Keratinocyte (primary cell): ENCODE data around the gene IHH. TPM values are rescaled to one million over a fixed set of nuclear protein-coding genes. Genes with fewer than 3 reads are reported as not detected.

Source experiments
- DNase-seq: peaks from one replicate; pipeline ENCODE4 v3.0.0-alpha.2; 2011; ENCODE audit warnings: low read depth, missing footprints, low spot score
- FAIRE-seq: peaks from 2 replicates; lab custom pipeline; 2011; peaks lifted over from hg19 to GRCh38; lab: Jason Lieb, UNC
- H2AFZ ChIP-seq: 2 replicates; pipeline ENCODE4 v1.6.0; 2012; ENCODE audit warnings: low read length, control low read depth, inconsistent platforms; ENCODE audit not compliant: control insufficient read depth
- H3K27ac ChIP-seq: 2 replicates; pipeline ENCODE4 v1.5.1; 2011; ENCODE audit warnings: low read length; ENCODE audit not compliant: control insufficient read depth, insufficient read depth
- H3K27me3 ChIP-seq: 3 replicates; pipeline ENCODE4 v1.6.0; 2011; ENCODE audit warnings: low read length; ENCODE audit not compliant: control insufficient read depth, insufficient read depth; ENCODE audit errors: extremely low read depth
- H3K36me3 ChIP-seq, 2 experiments: 2 replicates in 1 of 2; 3 replicates in 1 of 2; pipeline ENCODE4 v1.5.1; 2011; ENCODE audit warnings: low read length in 2 of 2, mild to moderate bottlenecking in 1 of 2; ENCODE audit not compliant: control insufficient read depth in 2 of 2, insufficient read depth in 2 of 2; ENCODE audit errors: extremely low read depth in 1 of 2
- H3K4me1 ChIP-seq: 3 replicates; pipeline ENCODE4 v1.5.1; 2011; ENCODE audit warnings: low read length; ENCODE audit not compliant: control insufficient read depth, insufficient read depth; ENCODE audit errors: extremely low read depth
- H3K4me2 ChIP-seq: 3 replicates; pipeline ENCODE4 v1.6.0; 2011; ENCODE audit warnings: low read depth, low read length; ENCODE audit not compliant: control insufficient read depth, insufficient read depth; ENCODE audit errors: extremely low read depth
- H3K4me3 ChIP-seq, 3 experiments: fragments of 200-600 bp in 1 of 3; sonication (generic) in 1 of 3; 2 replicates in 2 of 3; 3 replicates in 1 of 3; pipeline ENCODE4 v1.5.1; 2011 to 2016; ENCODE audit warnings: low read length in 3 of 3, mild to moderate bottlenecking in 3 of 3, control low read depth in 2 of 3, inconsistent platforms in 1 of 3, low read depth in 1 of 3, mixed read lengths in 1 of 3, mixed run types in 1 of 3, moderate library complexity in 1 of 3; ENCODE audit not compliant: control insufficient read depth in 2 of 3, insufficient read depth in 2 of 3; ENCODE audit errors: extremely low read depth in 1 of 3
- H3K79me2 ChIP-seq: 2 replicates; pipeline ENCODE4 v1.6.0; 2012; ENCODE audit warnings: low read length; ENCODE audit not compliant: control insufficient read depth, insufficient read depth
- H3K9ac ChIP-seq: 3 replicates; pipeline ENCODE4 v1.6.0; 2011; ENCODE audit warnings: low read length; ENCODE audit not compliant: control insufficient read depth, insufficient read depth; ENCODE audit errors: extremely low read depth
- H3K9me1 ChIP-seq: 3 replicates; pipeline ENCODE4 v1.6.0; 2011; ENCODE audit warnings: low read length; ENCODE audit not compliant: control insufficient read depth, insufficient read depth; ENCODE audit errors: extremely low read depth
- H3K9me3 ChIP-seq: 2 replicates; pipeline ENCODE4 v1.5.1; 2012; ENCODE audit warnings: low read depth, low read length; ENCODE audit not compliant: control insufficient read depth
- H4K20me1 ChIP-seq: 3 replicates; pipeline ENCODE4 v1.6.0; 2011; ENCODE audit warnings: low read length; ENCODE audit not compliant: control insufficient read depth, insufficient read depth; ENCODE audit errors: extremely low read depth
- EZH2 ChIP-seq: IDR thresholded peaks from one replicate; pipeline ENCODE4 v1.6.1; 2012; ENCODE audit warnings: inconsistent platforms, mild to moderate bottlenecking, low read length, moderate library complexity
- dilution Hi-C: fragments of 300-500 bp; cut with MboI; formaldehyde crosslinking; loops from one replicate; pipeline ENCODE4 v1.7.0; 2020; ENCODE audit warnings: low sequenced_read_pairs; ENCODE audit not compliant: extremely low pct_ligation_motif_present
- polyA plus RNA-seq, 5 experiments: library from polyadenylated mRNA; depleted of rRNA in 3 of 5; stranded (reverse) in 3 of 5; stranded (forward) in 1 of 5; unstranded in 1 of 5; fragments of >200 nt; gene quantifications; 1 replicate in 1 of 5; 2 replicates in 3 of 5; 3 replicates in 1 of 5; pipeline versions ENCODE4 v1.2.1 to v1.2.3, GENCODE V29; 2011 to 2012; ENCODE audit warnings: missing spikeins in 2 of 5, low read depth in 1 of 5, low replicate concordance in 1 of 5
- TF ChIP-seq, protein P1 (sequence below), 3 experiments: IDR thresholded peaks in 1 of 3; conservative IDR thresholded peaks in 1 of 3; optimal IDR thresholded peaks in 1 of 3; 2 replicates in 2 of 3; 3 replicates in 1 of 3; pipeline versions ENCODE3 to v1.5.1; 2011; ENCODE audit warnings: low read length in 3 of 3, mild to moderate bottlenecking in 3 of 3, moderate library complexity in 2 of 3, control low read depth in 1 of 3, inconsistent platforms in 1 of 3; ENCODE audit not compliant: insufficient read depth in 2 of 3; ENCODE audit errors: extremely low read depth in 1 of 3

The IHH gene
- polyA plus RNA-seq, 1 donor (not counting 4 experiments of a cell fraction or from before 2014, with no cell fraction given) = not detected

DNA sequence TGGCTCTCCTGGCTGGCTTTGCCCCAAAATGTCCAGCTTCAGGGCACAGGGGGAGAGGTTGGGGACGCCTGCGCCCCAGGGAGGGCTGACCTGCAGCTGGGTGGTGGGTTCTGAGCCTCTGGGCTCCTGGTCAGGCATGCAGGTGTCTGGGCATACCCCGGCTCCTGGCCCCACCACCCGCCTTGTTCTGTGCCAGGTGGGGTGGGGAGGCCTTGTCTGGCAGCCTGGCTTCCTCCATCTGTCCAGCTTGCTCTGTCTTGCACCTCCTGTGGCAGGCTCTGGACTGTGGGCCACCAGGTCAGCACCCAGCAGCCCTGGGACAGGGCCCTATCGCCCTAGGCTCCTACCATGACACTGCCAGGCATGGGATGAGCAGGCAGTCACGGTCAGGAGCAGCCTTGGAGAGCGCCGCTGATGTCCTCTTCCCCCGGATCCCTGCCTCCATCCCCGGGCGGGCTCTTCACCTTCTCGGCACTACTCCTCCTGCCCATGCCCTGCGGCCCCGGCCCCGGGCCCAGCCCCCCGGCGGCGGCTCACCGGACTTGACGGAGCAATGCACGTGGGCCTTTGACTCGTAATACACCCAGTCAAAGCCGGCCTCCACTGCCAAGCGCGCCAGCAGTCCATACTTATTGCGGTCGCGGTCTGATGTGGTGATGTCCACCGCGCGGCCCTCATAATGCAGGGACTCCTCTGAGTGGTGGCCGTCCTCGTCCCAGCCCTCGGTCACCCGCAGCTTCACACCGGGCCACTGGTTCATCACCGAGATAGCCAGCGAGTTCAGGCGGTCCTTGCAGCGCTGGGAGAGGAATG lies 3.6 kb downstream of the IHH start:
- no peaks in the 10 kb centered on the region for H3K9me3 ChIP-seq
- H3K4me3 ChIP-seq = no peak overlapping the region
- H2AFZ ChIP-seq = no peak overlapping the region
- DNase-seq (no peak), FAIRE-seq (no peak)
- no peak overlapping the region for H3K27ac ChIP-seq
- H3K4me2 ChIP-seq = no peak overlapping the region
- H3K9me1 ChIP-seq = no peaks in the 10 kb centered on the region
- no peaks in the 10 kb centered on the region for H3K79me2 ChIP-seq
- dilution Hi-C loops = no loop called here
- peaks cover 2% of the 10 kb centered on the region for H4K20me1 ChIP-seq
- TF ChIP-seq EZH2 = no peak
- TF ChIP-seq, protein P1, sequence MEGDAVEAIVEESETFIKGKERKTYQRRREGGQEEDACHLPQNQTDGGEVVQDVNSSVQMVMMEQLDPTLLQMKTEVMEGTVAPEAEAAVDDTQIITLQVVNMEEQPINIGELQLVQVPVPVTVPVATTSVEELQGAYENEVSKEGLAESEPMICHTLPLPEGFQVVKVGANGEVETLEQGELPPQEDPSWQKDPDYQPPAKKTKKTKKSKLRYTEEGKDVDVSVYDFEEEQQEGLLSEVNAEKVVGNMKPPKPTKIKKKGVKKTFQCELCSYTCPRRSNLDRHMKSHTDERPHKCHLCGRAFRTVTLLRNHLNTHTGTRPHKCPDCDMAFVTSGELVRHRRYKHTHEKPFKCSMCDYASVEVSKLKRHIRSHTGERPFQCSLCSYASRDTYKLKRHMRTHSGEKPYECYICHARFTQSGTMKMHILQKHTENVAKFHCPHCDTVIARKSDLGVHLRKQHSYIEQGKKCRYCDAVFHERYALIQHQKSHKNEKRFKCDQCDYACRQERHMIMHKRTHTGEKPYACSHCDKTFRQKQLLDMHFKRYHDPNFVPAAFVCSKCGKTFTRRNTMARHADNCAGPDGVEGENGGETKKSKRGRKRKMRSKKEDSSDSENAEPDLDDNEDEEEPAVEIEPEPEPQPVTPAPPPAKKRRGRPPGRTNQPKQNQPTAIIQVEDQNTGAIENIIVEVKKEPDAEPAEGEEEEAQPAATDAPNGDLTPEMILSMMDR (optimal IDR thresholded peaks at IDR 0.05 in 1 of 3, IDR thresholded peaks at IDR 0.05 in 1 of 3, conservative IDR thresholded peaks at IDR 0.05 in 1 of 3; ENCODE audit: extremely low read depth in 1 of 3, insufficient read depth in 2 of 3, low read length in 3 of 3) = no peak
- no peak overlapping the region for H3K9ac ChIP-seq
- no peaks in the 10 kb centered on the region for H3K36me3 ChIP-seq
- peaks cover 8% of the 10 kb centered on the region for H3K4me1 ChIP-seq
- H3K27me3 ChIP-seq = peaks cover 72% of the 10 kb centered on the region

DNA sequence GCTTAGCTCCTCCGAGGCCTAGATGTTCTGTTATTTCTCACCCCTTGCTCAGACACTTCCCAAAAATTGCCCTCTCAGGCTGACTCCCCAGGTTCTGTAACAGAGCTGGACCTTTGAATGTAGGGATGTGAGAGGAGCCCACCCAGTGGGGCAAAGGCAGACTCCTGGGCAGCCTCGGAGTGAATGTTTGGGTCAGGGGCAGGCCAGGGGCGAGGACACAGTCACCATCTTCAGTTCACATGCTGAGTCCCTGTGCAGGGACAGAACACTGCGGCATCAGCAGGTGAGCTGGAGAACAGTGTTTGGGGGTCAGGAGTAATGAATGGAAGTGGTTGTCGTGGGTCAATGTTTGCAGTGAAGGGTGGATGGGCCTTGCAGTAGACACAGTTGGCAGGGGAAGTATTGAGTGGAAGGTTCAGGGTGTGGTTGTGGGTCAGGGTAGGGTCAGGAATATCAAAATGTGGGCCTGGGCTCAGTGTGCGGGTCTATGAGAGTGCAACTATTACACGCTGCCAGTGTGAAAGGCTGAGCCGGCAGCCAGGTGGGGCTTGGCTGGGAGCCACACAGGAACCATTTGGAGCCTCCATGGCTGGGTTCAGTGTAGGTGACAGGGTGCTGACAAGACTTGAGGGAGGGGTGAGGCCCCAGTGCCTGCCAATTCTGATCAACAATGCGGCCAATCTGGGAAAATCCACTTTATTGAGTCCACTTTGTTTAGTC lies 4.4 kb downstream of the IHH start:
- FAIRE-seq = no peak

More for the DNA sequence above, 4.4 kb downstream of the IHH start:
- no peak for DNase-seq
- Histone ChIP-seq H3K79me2 (no peaks in the 10 kb centered on the region), H3K9me3 (no peaks in the 10 kb centered on the region), H3K9ac (no peak overlapping the region), H4K20me1 (peaks cover 2% of the 10 kb centered on the region), H3K27me3 (peaks cover 65% of the 10 kb centered on the region), H3K4me1 (peaks cover 8% of the 10 kb centered on the region), H3K36me3 (no peaks in the 10 kb centered on the region), H3K4me2 (no peak overlapping the region), H3K27ac (no peak overlapping the region), H3K9me1 (no peaks in the 10 kb centered on the region), H3K4me3 (no peak overlapping the region), H2AFZ (no peak overlapping the region)
- TF ChIP-seq, protein P1 (optimal IDR thresholded peaks at IDR 0.05 in 1 of 3, IDR thresholded peaks at IDR 0.05 in 1 of 3, conservative IDR thresholded peaks at IDR 0.05 in 1 of 3; ENCODE audit: extremely low read depth in 1 of 3, insufficient read depth in 2 of 3, low read length in 3 of 3) = no peak
- no peak for TF ChIP-seq EZH2
- dilution Hi-C loops = no loop called here
